Measurements from ENCODE around the gene MACROD1. TPM values are rescaled to one million over a fixed set of nuclear protein-coding genes. Genes with fewer than 3 reads are reported as not detected.

MACROD1 gene
- polyA plus RNA-seq, 4 donors, result 13.1 to 137 (median 17.8) TPM

DNA sequence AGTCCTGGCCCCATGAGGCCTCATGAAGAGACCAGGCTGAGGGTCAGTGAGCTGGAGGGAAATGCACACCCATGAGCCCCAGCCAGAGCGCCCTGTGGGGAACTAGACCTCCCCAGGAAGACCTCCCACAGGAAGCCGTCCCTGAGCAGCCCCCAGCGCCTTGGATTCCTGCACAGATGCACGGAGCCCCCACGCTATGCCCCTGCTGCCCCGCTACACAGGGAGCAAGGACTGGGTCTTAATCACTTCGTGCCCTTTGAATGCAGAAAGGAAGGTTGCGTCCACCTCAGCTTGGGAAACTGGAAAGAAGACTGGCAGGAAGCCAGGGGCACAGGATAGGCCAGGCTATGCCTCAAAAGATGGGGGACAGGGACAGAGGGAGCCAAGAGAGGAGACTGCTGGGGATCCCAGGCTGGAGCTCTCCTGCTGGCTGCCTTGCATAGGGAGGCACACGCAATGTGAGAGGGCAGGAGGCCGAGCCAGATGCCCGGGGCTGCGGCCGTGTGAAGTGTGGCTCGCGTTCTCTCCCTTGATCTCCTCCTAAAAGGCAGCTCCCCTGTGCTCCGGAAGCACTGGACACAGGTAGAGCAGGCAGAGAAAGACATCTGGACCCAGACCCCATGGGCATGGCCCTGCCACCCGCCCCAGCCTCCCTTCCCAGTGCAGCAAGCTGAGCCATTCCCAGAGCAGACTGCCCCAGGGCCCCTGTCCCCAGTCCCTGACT is 32.8 kb downstream of the MACROD1 start:
- H3K4me3 ChIP-seq (ENCODE audit: low read depth in 1 of 3, low read length in 3 of 3), result no peak overlapping the region
- WGBS, 3 donors, result 90 to 94% (median 92%) methylated on average over 17 of the region's 17 CpGs
- H3K36me3 ChIP-seq (ENCODE audit: control insufficient read depth in 3 of 3, insufficient read depth in 2 of 3, low read depth in 1 of 3, low read length in 3 of 3), result peaks cover 0 to 15% (median 0%) of the 10 kb centered on the region in 3 donors
- H3K27ac ChIP-seq (ENCODE audit: low read depth in 1 of 3, low read length in 2 of 3), result no peak overlapping the region
- H3K27me3 ChIP-seq (ENCODE audit: control insufficient read depth in 3 of 3, insufficient read depth in 3 of 3, low read length in 3 of 3), result no peaks in the 10 kb centered on the region
- no peaks in the 10 kb centered on the region for H3K9me3 ChIP-seq (ENCODE audit: control insufficient read depth in 2 of 2, insufficient read depth in 1 of 2, low read depth in 1 of 2, low read length in 1 of 2)
- DNase-seq (no peak), FAIRE-seq (no peak)
- peaks cover 0 to 35% (median 0%) of the 10 kb centered on the region in 3 donors for H3K4me1 ChIP-seq (ENCODE audit: control insufficient read depth in 3 of 3, insufficient read depth in 2 of 3, low read depth in 1 of 3, low read length in 2 of 3)

DNA sequence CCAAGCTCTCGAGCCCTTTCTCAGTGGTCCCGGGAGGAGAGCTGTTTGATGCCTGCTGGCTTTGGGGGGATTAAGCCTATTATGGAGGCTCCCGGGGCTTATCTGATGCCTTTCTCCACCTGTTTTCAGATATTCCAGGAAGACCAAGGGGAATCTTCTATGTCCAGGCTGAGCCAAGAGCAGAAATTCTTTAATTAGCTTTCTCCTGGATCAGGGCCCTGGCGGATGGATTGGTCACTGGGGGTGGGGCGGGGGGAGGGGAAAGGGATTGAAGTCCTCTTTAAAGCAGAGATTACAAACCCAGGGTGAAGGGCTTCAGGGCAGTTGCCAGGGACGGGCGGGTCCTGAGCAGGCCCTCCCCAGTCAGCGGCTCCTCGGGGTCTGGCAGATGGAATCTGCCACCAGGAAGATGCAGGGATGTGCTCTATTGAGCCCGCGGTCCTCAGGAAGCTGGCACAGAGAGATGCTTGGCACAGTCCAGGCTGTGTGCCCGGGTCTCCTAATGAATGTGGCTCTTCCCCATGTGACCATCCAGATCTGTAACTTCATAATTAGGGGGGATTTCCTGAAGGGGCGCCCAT is 33.6 kb downstream of the MACROD1 start:
- H3K27me3 ChIP-seq (ENCODE audit: control insufficient read depth in 3 of 3, insufficient read depth in 3 of 3, low read length in 3 of 3), result no peaks in the 10 kb centered on the region
- WGBS, 3 donors, result 65 to 73% (median 73%) methylated on average over 13 of the region's 13 CpGs
- H3K36me3 ChIP-seq (ENCODE audit: control insufficient read depth in 3 of 3, insufficient read depth in 2 of 3, low read depth in 1 of 3, low read length in 3 of 3), result peaks cover 0 to 12% (median 0%) of the 10 kb centered on the region in 3 donors
- H3K4me1 ChIP-seq (ENCODE audit: control insufficient read depth in 3 of 3, insufficient read depth in 2 of 3, low read depth in 1 of 3, low read length in 2 of 3), result peaks cover 0 to 39% (median 0%) of the 10 kb centered on the region in 3 donors
- no peaks in the 10 kb centered on the region for H3K9me3 ChIP-seq (ENCODE audit: control insufficient read depth in 2 of 2, insufficient read depth in 1 of 2, low read depth in 1 of 2, low read length in 1 of 2)
- H3K27ac ChIP-seq (ENCODE audit: low read depth in 1 of 3, low read length in 2 of 3), result no peak overlapping the region
- no peak overlapping the region for H3K4me3 ChIP-seq (ENCODE audit: low read depth in 1 of 3, low read length in 3 of 3)
- FAIRE-seq (no peak), DNase-seq (no peak)

DNA sequence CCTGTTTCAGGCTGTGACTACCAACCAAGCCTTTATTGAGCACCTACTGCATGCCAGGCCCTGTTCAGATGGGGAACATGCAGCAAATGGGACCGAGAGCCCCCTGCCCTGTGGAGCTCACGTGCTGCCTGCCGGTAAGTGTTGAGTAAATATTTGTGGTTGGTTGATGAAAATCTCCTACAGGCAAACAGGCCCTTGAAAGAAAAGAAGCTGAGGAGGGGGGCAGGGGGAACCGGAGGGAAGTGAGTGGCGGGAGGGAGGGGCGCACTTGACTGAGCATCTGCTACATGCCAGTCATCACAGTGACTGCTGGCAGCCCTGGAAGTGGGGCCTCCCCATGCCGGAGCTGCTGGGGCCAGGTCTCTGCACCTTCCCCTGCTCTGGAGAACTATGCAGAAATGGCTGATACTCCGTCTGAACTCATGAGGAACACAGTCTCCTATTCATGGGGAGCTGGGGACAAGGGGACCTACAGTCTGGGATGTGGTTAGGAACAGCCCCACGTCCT is 34.2 kb downstream of the MACROD1 start:
- no peak overlapping the region for H3K27ac ChIP-seq (ENCODE audit: low read depth in 1 of 3, low read length in 2 of 3)
- no peaks in the 10 kb centered on the region for H3K27me3 ChIP-seq (ENCODE audit: control insufficient read depth in 3 of 3, insufficient read depth in 3 of 3, low read length in 3 of 3)
- H3K4me1 ChIP-seq (ENCODE audit: control insufficient read depth in 3 of 3, insufficient read depth in 2 of 3, low read depth in 1 of 3, low read length in 2 of 3), result peaks cover 0 to 42% (median 0%) of the 10 kb centered on the region in 3 donors
- H3K4me3 ChIP-seq (ENCODE audit: low read depth in 1 of 3, low read length in 3 of 3), result no peak overlapping the region
- no peak for FAIRE-seq
- no peak for DNase-seq
- H3K9me3 ChIP-seq (ENCODE audit: control insufficient read depth in 2 of 2, insufficient read depth in 1 of 2, low read depth in 1 of 2, low read length in 1 of 2), result no peaks in the 10 kb centered on the region
- 61 to 86% (median 69%) methylated on average over 9 of the region's 9 CpGs for WGBS, 3 donors
- H3K36me3 ChIP-seq (ENCODE audit: control insufficient read depth in 3 of 3, insufficient read depth in 2 of 3, low read depth in 1 of 3, low read length in 3 of 3), result peaks cover 0 to 12% (median 0%) of the 10 kb centered on the region in 3 donors

DNA sequence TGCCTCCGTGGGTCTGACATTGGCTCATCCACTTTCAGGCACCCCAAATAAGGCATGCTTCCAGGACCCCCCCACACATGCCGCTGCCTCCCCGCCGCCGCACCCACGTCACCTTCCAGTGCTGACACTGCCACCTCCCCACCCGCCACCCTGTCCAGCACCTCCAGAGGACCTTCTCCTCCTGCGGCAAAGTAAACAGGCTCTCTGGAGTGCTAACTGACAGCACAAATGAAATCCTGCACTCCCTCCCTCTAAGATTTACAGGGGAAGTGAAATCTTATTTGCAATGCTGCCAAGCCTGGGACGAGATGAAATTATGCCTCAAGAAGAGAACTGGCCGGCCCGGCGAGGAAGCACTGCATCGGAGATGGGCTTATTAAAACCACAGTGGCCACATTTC is 35.3 kb downstream of the MACROD1 start:
- no peak for DNase-seq
- Histone ChIP-seq H3K4me3 (ENCODE audit: low read depth in 1 of 3, low read length in 3 of 3) (no peak overlapping the region), H3K27me3 (ENCODE audit: control insufficient read depth in 3 of 3, insufficient read depth in 3 of 3, low read length in 3 of 3) (no peaks in the 10 kb centered on the region), H3K27ac (ENCODE audit: low read depth in 1 of 3, low read length in 2 of 3) (no peak overlapping the region), H3K9me3 (ENCODE audit: control insufficient read depth in 2 of 2, insufficient read depth in 1 of 2, low read depth in 1 of 2, low read length in 1 of 2) (no peaks in the 10 kb centered on the region), H3K36me3 (ENCODE audit: control insufficient read depth in 3 of 3, insufficient read depth in 2 of 3, low read depth in 1 of 3, low read length in 3 of 3) (peaks cover 0 to 17% (median 0%) of the 10 kb centered on the region in 3 donors), H3K4me1 (ENCODE audit: control insufficient read depth in 3 of 3, insufficient read depth in 2 of 3, low read depth in 1 of 3, low read length in 2 of 3) (peaks cover 0 to 44% (median 0%) of the 10 kb centered on the region in 3 donors)
- no peak for FAIRE-seq
- 73 to 85% (median 81%) methylated on average over 13 of the region's 13 CpGs for WGBS, 3 donors

DNA sequence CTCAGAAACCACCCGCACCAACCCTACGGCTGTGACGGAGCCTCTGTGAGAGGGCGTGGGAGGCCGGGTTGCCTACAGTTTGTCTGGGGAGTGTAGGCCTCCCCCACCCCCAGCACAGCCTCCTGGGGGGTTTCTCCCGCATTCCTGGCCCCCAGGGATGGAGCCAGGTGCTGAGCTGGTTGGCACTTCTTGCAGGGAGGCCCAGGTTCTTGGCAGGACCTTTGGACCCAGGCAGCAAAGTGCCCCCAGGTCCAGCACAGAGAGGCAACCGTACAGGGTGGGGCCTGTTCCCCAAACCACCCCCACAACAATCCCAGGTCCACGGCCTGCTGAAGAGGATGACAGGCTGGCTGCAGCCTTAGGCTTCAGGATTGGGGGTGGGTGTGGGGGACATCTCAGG is 36.5 kb downstream of the MACROD1 start:
- WGBS, 3 donors, result 44 to 83% (median 55%) methylated on average over 8 of the region's 8 CpGs

DNA sequence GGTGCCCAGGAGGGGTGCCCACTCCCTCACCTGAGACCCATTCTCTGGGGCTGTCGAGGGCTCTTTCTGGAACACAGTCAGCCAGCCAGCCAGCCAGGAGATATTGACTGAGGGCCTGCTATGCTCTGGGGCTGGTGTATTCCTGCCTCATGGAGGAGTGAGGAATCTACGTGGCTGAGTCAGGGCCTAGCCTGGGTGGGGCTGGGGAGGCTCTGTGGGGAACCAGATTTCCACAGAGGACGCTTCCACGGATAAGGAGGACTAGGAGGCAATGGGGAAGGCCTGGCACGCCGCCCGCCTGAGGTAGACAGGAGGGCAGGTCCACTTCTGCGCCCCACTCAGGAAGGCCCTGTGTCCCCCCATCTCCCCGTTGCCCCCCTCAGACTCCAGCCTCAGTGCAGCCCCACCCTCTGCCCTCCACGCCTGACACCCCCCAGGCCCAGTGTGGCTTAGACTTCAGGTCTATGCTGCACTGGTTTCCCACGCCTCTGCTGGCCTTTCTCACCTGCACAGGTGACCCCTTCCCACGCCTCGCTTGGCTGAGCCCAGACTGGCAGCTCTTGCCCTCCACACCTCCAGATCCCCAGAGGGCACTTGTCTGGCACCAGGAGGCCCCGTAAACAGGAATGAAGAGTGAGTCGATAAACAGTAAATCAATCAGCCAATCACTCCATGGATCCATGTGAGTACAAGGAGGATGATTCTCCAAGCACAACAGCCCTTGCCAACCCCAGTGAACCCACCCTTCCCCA is 37.5 kb downstream of the MACROD1 start:
- H3K4me3 ChIP-seq (ENCODE audit: low read depth in 1 of 3, low read length in 3 of 3), result no peak overlapping the region
- H3K4me1 ChIP-seq (ENCODE audit: control insufficient read depth in 3 of 3, insufficient read depth in 2 of 3, low read depth in 1 of 3, low read length in 2 of 3), result peaks cover 0 to 44% (median 0%) of the 10 kb centered on the region in 3 donors
- whole genome bisulfite sequencing, 3 donors, result 78 to 84% (median 83%) methylated on average over 14 to 15 of the region's 15 CpGs
- FAIRE-seq (no peak), DNase-seq (no peak)
- no peaks in the 10 kb centered on the region for H3K9me3 ChIP-seq (ENCODE audit: control insufficient read depth in 2 of 2, insufficient read depth in 1 of 2, low read depth in 1 of 2, low read length in 1 of 2)
- no peak overlapping the region for H3K27ac ChIP-seq (ENCODE audit: low read depth in 1 of 3, low read length in 2 of 3)
- H3K36me3 ChIP-seq (ENCODE audit: control insufficient read depth in 3 of 3, insufficient read depth in 2 of 3, low read depth in 1 of 3, low read length in 3 of 3), result peaks cover 0 to 22% (median 0%) of the 10 kb centered on the region in 3 donors
- H3K27me3 ChIP-seq (ENCODE audit: control insufficient read depth in 3 of 3, insufficient read depth in 3 of 3, low read length in 3 of 3), result no peaks in the 10 kb centered on the region

More for the DNA sequence above, 36.5 kb downstream of the MACROD1 start:
- no peak overlapping the region for H3K4me3 ChIP-seq (ENCODE audit: low read depth in 1 of 3, low read length in 3 of 3)
- H3K27ac ChIP-seq (ENCODE audit: low read depth in 1 of 3, low read length in 2 of 3), result no peak overlapping the region
- no peaks in the 10 kb centered on the region for H3K9me3 ChIP-seq (ENCODE audit: control insufficient read depth in 2 of 2, insufficient read depth in 1 of 2, low read depth in 1 of 2, low read length in 1 of 2)
- peaks cover 0 to 19% (median 0%) of the 10 kb centered on the region in 3 donors for H3K36me3 ChIP-seq (ENCODE audit: control insufficient read depth in 3 of 3, insufficient read depth in 2 of 3, low read depth in 1 of 3, low read length in 3 of 3)
- DNase-seq, result peak; percentile 17 to 47
- H3K4me1 ChIP-seq (ENCODE audit: control insufficient read depth in 3 of 3, insufficient read depth in 2 of 3, low read depth in 1 of 3, low read length in 2 of 3), result peaks cover 0 to 44% (median 0%) of the 10 kb centered on the region in 3 donors
- H3K27me3 ChIP-seq (ENCODE audit: control insufficient read depth in 3 of 3, insufficient read depth in 3 of 3, low read length in 3 of 3), result no peaks in the 10 kb centered on the region
- no peak for FAIRE-seq

DNA sequence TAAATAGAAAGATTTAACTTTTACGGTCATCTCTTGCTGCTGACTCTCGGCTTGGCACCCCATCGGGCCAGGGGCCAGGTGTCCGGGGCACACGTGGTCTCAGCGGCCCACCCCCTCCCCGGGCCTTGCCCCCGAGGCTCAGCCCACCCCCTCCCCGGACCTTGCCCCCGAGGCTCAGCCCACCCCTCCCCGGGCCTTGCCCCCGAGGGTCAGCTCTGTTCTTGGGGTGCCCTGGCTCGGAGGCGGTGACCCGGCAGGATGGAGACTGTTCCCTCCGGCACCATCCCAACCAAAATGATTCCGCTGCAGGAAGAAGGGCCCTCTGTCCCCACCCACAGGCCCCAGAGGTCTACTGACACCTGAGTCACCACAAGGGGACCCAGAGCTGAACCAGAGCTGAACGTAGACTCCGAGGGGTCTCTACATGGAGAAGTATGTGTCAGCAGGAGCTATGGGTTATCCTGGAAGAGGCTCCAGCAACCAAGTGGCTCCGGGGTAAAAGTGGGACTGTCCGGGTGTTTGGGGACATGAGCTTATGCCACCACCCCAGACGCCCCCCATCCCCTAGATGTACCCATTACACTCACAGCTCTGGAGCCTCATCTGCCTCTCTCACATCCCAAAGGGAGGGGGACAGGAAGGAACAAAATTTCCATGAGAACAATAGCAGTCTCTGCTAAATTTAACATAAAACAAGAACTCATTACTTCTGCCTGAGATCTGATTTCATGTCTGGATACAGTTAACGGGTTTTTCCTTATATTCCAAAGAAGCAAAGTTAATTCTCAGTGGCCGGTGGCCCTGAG is 38.4 kb downstream of the MACROD1 start:
- H3K27ac ChIP-seq (ENCODE audit: low read depth in 1 of 3, low read length in 2 of 3), result no peak overlapping the region
- FAIRE-seq (no peak), DNase-seq (no peak)
- H3K4me1 ChIP-seq (ENCODE audit: control insufficient read depth in 3 of 3, insufficient read depth in 2 of 3, low read depth in 1 of 3, low read length in 2 of 3), result peaks cover 0 to 42% (median 0%) of the 10 kb centered on the region in 3 donors
- no peak overlapping the region for H3K4me3 ChIP-seq (ENCODE audit: low read depth in 1 of 3, low read length in 3 of 3)
- H3K9me3 ChIP-seq (ENCODE audit: control insufficient read depth in 2 of 2, insufficient read depth in 1 of 2, low read depth in 1 of 2, low read length in 1 of 2), result no peaks in the 10 kb centered on the region
- no peaks in the 10 kb centered on the region for H3K27me3 ChIP-seq (ENCODE audit: control insufficient read depth in 3 of 3, insufficient read depth in 3 of 3, low read length in 3 of 3)
- H3K36me3 ChIP-seq (ENCODE audit: control insufficient read depth in 3 of 3, insufficient read depth in 2 of 3, low read depth in 1 of 3, low read length in 3 of 3), result peaks cover 0 to 15% (median 0%) of the 10 kb centered on the region in 3 donors
- WGBS, 3 donors, result 84 to 87% (median 84%) methylated on average over 24 of the region's 24 CpGs
